GM18498 (cell line): Measurements from ENCODE around the gene CHPT1.
"Not testable (repeated sequence)": the region's sequence is repeated elsewhere in the genome, so short reads cannot be mapped to it uniquely, and the experiment has no call there.

Source experiments
- ATAC-seq: cut with Tn5 transposase; IDR thresholded peaks from one replicate; pipeline ENCODE4 v1.9.1; 2021; ENCODE audit warnings: mild to moderate bottlenecking, moderate library complexity; ENCODE audit not compliant: unreplicated experiment

Gene CHPT1

GRCh38 chr12:101681627-101682026 is 15.8 kb upstream of the CHPT1 start:
- ATAC-seq: not testable (repeated sequence)

- ATAC-seq: no peak
These were observed 12.3 kb upstream of the CHPT1 start for GRCh38 chr12:101685092-101685491.

GRCh38 chr12:101686176-101686575 is 11.3 kb upstream of the CHPT1 start:
- ATAC-seq: no peak

- no peak for ATAC-seq
These were observed 6.8 kb upstream of the CHPT1 start for GRCh38 chr12:101690544-101691098.

- ATAC-seq: no peak
These were observed 5.8 kb upstream of the CHPT1 start for GRCh38 chr12:101691503-101692096.

DNA sequence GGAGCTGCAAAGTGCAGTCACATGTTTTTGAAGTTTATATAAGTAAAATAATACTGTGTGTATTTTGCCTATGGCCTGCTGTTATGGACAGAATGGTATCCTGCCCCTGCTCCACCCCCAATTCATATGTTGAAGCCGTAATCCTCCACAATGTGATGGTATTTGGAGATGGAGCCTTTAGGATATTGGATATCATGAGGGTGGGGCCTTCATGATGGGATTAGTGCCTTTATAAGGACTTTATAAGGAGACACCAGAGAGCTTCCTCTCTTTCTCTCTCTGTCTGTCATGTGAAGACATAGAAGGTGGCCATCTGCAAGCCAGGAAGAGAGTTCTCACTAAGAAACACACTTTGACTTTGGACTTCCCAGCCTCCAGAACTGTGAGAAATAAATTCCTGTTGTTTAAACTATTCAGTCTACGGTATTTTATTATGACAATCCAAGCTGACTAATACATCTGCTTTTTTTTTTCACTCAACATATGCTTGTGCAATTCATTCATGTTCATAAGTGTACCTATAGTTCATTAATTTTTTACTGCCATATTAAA is 3.1 kb upstream of the CHPT1 start:
- ATAC-seq: no peak

GRCh38 chr12:101694986-101695385 is 2.5 kb upstream of the CHPT1 start:
- ATAC-seq: no peak

DNA sequence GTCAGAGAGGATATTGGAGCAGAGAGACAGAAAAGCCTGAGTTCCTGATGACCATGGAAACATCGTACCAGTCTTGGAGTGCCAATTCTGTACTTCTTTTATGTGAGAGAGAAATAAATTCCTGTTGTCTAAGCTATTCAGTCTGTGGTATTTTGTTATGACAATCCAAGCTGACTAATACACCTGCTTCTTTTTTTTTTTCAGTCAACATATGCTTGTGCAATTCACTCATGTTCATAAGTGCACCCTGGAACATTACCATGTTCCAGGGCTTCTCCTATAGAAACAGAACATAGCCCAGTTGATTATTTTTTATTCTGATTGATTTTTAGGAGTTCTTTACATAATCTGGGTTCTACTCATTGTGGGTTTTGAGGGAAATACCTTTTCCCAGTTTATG is 1.7 kb upstream of the CHPT1 start:
- no peak for ATAC-seq

DNA sequence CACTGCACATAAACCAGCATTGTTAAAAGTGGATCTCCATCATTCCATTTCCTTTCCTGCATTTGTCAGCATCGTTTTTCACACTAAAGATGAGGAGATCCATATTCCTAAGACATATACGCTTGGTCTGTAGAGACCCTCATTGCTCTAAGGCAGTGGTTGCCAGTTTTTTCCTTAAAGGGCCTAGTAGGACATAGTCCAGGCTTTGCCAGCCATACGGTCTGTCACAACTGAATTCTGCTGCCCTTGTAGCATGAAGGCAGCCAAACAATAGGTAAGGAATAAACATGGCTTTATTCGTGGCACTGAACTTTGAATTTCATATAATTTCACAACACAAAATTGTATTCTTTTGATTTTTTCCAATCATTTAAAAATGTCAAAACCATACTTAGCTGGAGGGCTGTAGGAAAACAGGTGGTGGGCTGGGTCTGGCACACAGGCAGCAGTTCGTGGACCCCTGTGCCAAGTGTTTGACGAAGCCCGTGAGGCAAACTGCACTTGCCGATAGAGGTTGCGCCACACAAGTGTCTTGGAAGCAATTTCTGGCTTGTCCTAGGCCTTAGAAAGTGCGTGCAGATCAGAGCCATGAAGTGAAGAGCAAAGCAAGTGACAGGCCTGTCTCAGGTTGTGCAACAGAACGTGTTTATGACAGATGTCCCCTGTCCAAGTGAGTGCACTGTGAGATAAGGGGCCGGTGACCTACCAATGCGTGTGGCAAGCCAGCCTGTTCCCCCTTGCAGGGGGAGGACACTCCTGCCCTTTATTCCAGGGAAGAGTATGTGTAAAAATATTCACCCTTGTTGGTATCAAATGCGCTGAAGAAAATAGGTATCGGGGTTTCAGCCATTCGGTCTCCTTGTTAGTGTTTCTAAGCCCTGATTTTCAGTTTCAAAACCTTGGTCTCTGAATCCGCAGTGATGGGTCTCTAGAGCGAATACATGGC is 916 bp upstream of the CHPT1 start:
- ATAC-seq: peak; percentile 38

DNA sequence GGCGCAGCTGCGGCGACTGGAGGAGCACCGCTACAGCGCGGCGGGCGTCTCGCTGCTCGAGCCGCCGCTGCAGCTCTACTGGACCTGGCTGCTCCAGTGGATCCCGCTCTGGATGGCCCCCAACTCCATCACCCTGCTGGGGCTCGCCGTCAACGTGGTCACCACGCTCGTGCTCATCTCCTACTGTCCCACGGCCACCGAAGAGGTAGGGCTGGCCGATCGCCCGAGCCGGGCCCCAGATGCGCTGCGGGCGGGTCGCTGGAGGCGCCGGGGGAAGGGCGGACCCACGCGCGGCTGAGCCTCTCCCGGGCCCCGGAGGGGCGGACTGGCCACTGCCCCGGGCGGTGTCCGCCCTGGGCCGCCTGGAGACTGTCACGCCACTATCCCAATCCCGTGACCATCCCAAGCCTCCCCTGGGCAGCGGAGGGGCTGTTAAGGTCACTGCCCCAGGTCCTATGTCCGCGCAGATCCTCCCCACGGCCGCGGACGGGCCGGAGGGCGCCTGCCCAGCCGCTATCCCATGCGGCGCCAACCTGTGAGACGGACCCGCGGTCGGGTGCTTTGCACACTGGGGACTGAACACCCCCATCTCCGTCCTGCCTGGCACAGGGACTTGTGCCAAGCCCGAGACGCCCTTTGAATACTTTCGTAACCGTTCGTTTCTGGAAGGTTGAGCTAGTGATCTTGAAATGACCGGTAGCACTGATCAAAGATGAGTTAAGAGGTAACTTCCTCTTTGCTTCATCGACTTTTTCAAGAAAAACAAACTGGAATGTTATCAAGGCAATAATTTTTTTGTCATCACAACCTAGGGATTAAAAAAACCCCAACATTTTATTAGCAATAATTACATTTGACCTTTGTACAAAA is 725 bp downstream of the CHPT1 start:
- ATAC-seq: peak; percentile 36

GRCh38 chr12:101698800-101699347 is 1.4 kb downstream of the CHPT1 start:
- ATAC-seq: no peak

- no peak for ATAC-seq
These were observed 2.9 kb downstream of the CHPT1 start for GRCh38 chr12:101700299-101700820.

DNA sequence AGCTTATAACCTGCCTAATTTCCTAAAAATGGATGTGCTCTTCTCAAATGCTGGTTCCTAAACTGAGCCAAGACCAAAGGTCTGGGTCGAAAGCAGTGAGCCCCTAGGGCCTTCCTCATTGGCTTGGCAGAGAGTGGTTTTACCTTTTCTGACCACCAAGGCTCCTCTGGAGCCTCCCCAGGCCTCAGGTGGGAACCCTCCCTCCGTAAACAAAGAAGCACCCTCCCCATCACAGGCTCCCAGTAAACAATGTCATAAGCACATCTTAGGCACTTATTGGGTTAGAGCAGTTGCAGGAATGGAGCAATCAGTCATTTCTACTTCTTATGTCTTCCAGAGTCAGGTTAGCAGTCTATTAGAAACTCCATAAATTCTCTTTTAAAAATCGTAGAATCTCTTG is 6.0 kb downstream of the CHPT1 start:
- ATAC-seq: no peak

DNA sequence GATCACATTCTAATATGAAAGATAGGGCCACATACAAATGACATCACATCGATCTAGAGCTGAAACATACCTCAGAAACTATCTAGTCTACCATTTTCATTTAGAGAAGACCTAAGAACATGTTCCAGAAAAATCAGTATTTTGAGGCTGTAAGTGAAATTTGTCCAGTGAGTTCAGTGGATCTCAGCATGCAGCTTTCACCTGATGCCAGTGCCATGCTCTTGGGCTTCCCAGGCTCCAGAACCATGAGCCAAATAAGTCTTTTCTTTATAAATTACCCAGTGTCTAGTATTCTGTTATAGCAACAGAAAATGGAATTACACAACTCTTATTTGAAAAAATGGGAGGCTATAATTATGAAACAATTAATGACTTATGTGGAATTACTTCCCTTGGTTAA is 9.0 kb downstream of the CHPT1 start:
- ATAC-seq: no peak

- ATAC-seq: no peak
These were observed 9.8 kb downstream of the CHPT1 start for GRCh38 chr12:101707131-101707782.

DNA sequence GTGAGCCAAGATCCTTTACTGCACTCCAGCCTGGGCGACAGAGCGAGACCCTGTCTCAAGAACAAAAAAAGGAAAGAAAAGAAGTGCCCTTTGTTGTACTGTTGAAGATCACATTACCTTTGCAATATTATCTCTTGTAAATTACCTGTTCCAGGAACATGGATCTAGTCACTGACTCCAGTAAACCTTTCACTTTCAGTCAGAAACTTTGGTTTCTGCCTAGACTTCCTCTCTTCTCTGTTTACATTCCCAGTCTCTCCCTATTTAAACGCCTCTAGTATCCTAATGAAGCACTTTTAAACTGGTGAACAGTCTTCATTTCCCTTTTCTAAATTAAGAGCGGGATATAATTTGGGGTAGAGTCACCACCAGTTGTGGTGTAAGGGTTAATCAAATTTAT is 12.8 kb downstream of the CHPT1 start:
- ATAC-seq: no peak

- ATAC-seq: no peak
These were observed 15.7 kb downstream of the CHPT1 start for GRCh38 chr12:101713059-101713682.

DNA sequence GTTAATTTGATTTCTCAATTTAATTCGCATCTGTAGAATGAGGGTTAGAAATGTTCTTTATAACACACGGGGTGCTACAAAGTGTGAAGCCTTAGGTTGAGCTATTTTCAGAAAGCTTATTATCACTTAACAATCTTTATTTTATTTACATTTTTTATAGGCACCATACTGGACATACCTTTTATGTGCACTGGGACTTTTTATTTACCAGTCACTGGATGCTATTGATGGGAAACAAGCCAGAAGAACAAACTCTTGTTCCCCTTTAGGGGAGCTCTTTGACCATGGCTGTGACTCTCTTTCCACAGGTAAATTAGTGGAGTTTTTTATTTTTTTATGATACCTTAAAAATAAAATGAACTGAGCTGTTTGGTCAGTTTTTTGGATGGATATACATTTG is 16.5 kb downstream of the CHPT1 start:
- no peak for ATAC-seq

GRCh38 chr12:101714877-101715444 is 17.5 kb downstream of the CHPT1 start:
- ATAC-seq: no peak
